Fibroblast of the aortic adventitia (primary cell): ENCODE data around the gene JAK2. TPM values are rescaled to one million over a fixed set of nuclear protein-coding genes. Genes with fewer than 3 reads are reported as not detected.

Experiments used
- DNase-seq: peaks from one replicate; pipeline ENCODE4 v3.0.0-alpha.2; 2010; ENCODE audit warnings: low read depth
- H3K4me3 ChIP-seq: 2 replicates; pipeline ENCODE4 v1.5.1; 2011; ENCODE audit warnings: low read depth, mild to moderate bottlenecking, control low read depth, low read length, moderate library complexity
- total RNA-seq: library from RNA; depleted of rRNA; stranded (reverse); fragments of >200 nt; gene quantifications from 2 replicates; pipeline ENCODE4 v1.2.3, GENCODE V29; 2012; ENCODE audit warnings: low replicate concordance
- TF ChIP-seq, protein P1 (sequence below): IDR thresholded peaks from 2 replicates; pipeline ENCODE4 v1.5.1; 2011; ENCODE audit warnings: mild to moderate bottlenecking, low read length, control low read depth, inconsistent platforms; ENCODE audit not compliant: insufficient read depth

The JAK2 gene
- total RNA-seq, 1 donor = 19.2 TPM

GRCh38 chr9:5122116-5122515 lies 137.0 kb downstream of the JAK2 start:
- TF ChIP-seq, protein P1, sequence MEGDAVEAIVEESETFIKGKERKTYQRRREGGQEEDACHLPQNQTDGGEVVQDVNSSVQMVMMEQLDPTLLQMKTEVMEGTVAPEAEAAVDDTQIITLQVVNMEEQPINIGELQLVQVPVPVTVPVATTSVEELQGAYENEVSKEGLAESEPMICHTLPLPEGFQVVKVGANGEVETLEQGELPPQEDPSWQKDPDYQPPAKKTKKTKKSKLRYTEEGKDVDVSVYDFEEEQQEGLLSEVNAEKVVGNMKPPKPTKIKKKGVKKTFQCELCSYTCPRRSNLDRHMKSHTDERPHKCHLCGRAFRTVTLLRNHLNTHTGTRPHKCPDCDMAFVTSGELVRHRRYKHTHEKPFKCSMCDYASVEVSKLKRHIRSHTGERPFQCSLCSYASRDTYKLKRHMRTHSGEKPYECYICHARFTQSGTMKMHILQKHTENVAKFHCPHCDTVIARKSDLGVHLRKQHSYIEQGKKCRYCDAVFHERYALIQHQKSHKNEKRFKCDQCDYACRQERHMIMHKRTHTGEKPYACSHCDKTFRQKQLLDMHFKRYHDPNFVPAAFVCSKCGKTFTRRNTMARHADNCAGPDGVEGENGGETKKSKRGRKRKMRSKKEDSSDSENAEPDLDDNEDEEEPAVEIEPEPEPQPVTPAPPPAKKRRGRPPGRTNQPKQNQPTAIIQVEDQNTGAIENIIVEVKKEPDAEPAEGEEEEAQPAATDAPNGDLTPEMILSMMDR = no peak
- no peak for DNase-seq

GRCh38 chr9:5122516-5122915 lies 137.4 kb downstream of the JAK2 start:
- no peak for DNase-seq
- H3K4me3 ChIP-seq = no peak overlapping the region
- TF ChIP-seq, protein P1 = no peak

More at GRCh38 chr9:5122116-5122515, 137.0 kb downstream of the JAK2 start:
- no peak overlapping the region for H3K4me3 ChIP-seq

DNA sequence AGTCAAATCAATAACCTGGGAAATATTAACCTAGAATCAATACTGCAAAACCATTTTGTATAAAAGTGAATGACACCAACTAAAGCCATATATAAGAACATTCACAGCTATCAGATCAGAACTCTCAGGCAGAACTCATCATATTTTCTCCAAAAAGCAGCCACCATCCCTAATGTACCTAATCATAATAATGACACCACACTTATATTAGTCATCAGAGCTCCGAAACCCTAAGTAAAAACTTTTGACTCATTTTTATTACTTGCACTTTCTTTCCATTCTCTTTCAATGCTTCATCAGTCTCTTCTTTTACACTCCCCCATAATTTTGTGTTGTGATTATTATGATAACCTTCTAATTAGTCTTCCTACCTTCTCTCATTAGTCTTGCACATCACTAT lies 155.1 kb downstream of the JAK2 start:
- no peak overlapping the region for H3K4me3 ChIP-seq
- TF ChIP-seq, protein P1 = no peak
- no peak for DNase-seq

DNA sequence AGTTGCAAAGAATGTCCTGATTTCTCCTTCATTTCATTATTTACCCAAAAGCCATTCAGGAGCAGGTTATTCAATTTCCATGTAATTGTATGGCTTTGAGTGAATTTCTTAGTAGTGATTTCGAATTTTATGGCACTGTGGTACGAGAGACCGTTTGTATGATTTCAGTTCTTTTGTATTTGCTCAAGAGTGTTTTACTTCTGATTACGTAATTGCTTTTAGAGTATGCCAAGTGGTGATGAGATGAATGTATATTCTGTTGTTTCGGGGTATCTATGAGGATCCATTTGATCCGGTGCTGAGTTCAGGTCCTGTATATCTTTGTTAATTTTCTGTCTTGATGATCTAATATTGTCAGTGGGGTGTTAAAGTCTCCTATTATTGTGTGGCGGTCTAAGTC lies 159.1 kb downstream of the JAK2 start:
- TF ChIP-seq, protein P1 = no peak
- H3K4me3 ChIP-seq = no peak overlapping the region
- DNase-seq = no peak

DNA sequence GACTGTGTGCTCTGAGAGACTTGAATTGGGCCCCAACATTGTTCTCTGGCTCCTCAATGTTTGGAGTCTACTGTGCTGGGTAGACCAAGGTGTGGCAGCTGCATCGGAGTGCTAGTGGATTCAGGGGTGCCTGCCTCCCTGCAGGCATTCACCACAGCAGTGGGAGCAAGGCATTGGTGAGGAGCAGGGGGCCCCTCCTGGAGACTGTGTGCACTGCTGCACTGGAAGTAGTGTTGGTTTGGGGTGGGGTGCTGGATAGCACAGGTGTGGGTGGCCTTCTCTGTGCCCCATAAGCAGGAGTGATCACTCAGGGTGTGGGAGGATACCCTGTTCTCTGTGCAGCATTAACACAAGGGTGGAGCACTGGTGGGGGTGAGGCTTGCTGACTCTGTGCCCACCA lies 161.2 kb downstream of the JAK2 start:
- no peak overlapping the region for H3K4me3 ChIP-seq
- no peak for DNase-seq
- TF ChIP-seq, protein P1 = no peak

Other genes starting within 250 kb of the JAK2 start
- 47.4 and 74.1 TPM in 2 replicates for gene AK3, start 244.1 kb upstream of the JAK2 start, total RNA-seq
- 10.2 and 13.4 TPM in 2 replicates for gene RCL1, start 192.3 kb upstream of the JAK2 start, total RNA-seq
- not detected in 2 replicates for gene INSL6, start 200.4 kb downstream of the JAK2 start, total RNA-seq
- gene INSL4, start 246.1 kb downstream of the JAK2 start, total RNA-seq = not detected in 2 replicates